H9 (cell line): ENCODE measurements around the gene UBE4A. TPM values are rescaled to one million over a fixed set of nuclear protein-coding genes. Genes with fewer than 3 reads are reported as not detected.

Experiments
- DNase-seq: peaks from one replicate; pipeline ENCODE4 v3.0.0-alpha.2; 2017
- H2AFZ ChIP-seq: one replicate; pipeline ENCODE4 v1.6.1; 2013; ENCODE audit warnings: mild to moderate bottlenecking, low read length, control low read depth, moderate library complexity
- H2AK5ac ChIP-seq: 2 replicates; pipeline ENCODE4 v1.6.1; 2013; ENCODE audit warnings: low read length, control low read depth, mixed read lengths; ENCODE audit not compliant: insufficient read length
- H2BK120ac ChIP-seq: one replicate; pipeline ENCODE4 v1.6.1; 2013; ENCODE audit warnings: low read depth, mild to moderate bottlenecking, low read length, control low read depth, inconsistent platforms; ENCODE audit not compliant: poor library complexity, severe bottlenecking
- H2BK12ac ChIP-seq: 2 replicates; pipeline ENCODE4 v1.6.1; 2013; ENCODE audit warnings: low read length, control low read depth, mixed read lengths, low read depth; ENCODE audit not compliant: insufficient read length
- H2BK15ac ChIP-seq: 2 replicates; pipeline ENCODE4 v1.6.1; 2013; ENCODE audit warnings: low read depth, low read length, control low read depth
- H2BK20ac ChIP-seq: one replicate; pipeline ENCODE4 v1.6.1; 2013; ENCODE audit warnings: low read depth, mild to moderate bottlenecking, low read length, control low read depth, inconsistent platforms; ENCODE audit not compliant: poor library complexity, severe bottlenecking
- H2BK5ac ChIP-seq: 2 replicates; pipeline ENCODE4 v1.6.1; 2013; ENCODE audit warnings: low read length, control low read depth, mixed read lengths; ENCODE audit not compliant: insufficient read length
- H3K14ac ChIP-seq: 2 replicates; pipeline ENCODE4 v1.6.1; 2013; ENCODE audit warnings: low read length, control low read depth; ENCODE audit not compliant: insufficient read depth
- H3K18ac ChIP-seq: 2 replicates; pipeline ENCODE4 v1.6.1; 2013; ENCODE audit warnings: low read depth, mild to moderate bottlenecking, mixed read lengths, low read length, control low read depth; ENCODE audit not compliant: insufficient read length
- H3K23ac ChIP-seq: 2 replicates; pipeline ENCODE4 v1.6.1; 2013; ENCODE audit warnings: low read length, control low read depth, mixed read lengths, low read depth; ENCODE audit not compliant: insufficient read length
- H3K23me2 ChIP-seq: 2 replicates; pipeline ENCODE4 v1.6.1; 2013; ENCODE audit warnings: low read depth, mild to moderate bottlenecking, mixed read lengths, low read length, control low read depth; ENCODE audit not compliant: insufficient read length, poor library complexity, severe bottlenecking
- H3K27ac ChIP-seq: 2 replicates; pipeline ENCODE4 v1.5.1; 2013; ENCODE audit warnings: low read length, control low read depth, mixed read lengths, low read depth; ENCODE audit not compliant: insufficient read length
- H3K27me3 ChIP-seq: 2 replicates; pipeline ENCODE4 v1.6.1; 2013; ENCODE audit warnings: low read length, control low read depth, inconsistent platforms; ENCODE audit not compliant: insufficient read depth
- H3K4ac ChIP-seq: 2 replicates; pipeline ENCODE4 v1.6.1; 2013; ENCODE audit warnings: low read depth, mild to moderate bottlenecking, control low read depth, inconsistent platforms, low read length, moderate library complexity
- H3K4me1 ChIP-seq: 2 replicates; pipeline ENCODE4 v1.6.1; 2013; ENCODE audit warnings: low read length, control low read depth, inconsistent platforms; ENCODE audit not compliant: insufficient read depth
- H3K4me2 ChIP-seq: 2 replicates; pipeline ENCODE4 v1.6.1; 2013; ENCODE audit warnings: low read length, control low read depth, mixed read lengths; ENCODE audit not compliant: insufficient read length, insufficient read depth
- H3K56ac ChIP-seq: 2 replicates; pipeline ENCODE4 v1.6.1; 2013; ENCODE audit warnings: low read depth, mild to moderate bottlenecking, mixed read lengths, low read length, control low read depth; ENCODE audit not compliant: insufficient read length
- H3K79me1 ChIP-seq: 2 replicates; pipeline ENCODE4 v1.6.1; 2013; ENCODE audit warnings: low read depth, mild to moderate bottlenecking, moderate library complexity, low read length, control low read depth, inconsistent platforms; ENCODE audit not compliant: insufficient read depth, poor library complexity, severe bottlenecking
- H3K79me2 ChIP-seq: 2 replicates; pipeline ENCODE4 v1.6.1; 2013; ENCODE audit warnings: low read length, control low read depth, inconsistent platforms; ENCODE audit not compliant: insufficient read depth
- H3K9ac ChIP-seq: 2 replicates; pipeline ENCODE4 v1.6.1; 2013; ENCODE audit warnings: low read length, control low read depth, mixed read lengths; ENCODE audit not compliant: insufficient read length; ENCODE audit errors: extremely low read depth
- H3K9me3 ChIP-seq: one replicate; pipeline ENCODE4 v1.6.1; 2013; ENCODE audit warnings: low read depth, low read length, inconsistent platforms; ENCODE audit not compliant: control insufficient read depth
- H3T11ph ChIP-seq: one replicate; pipeline ENCODE4 v1.6.1; 2013; ENCODE audit warnings: mild to moderate bottlenecking, low read length, control low read depth, inconsistent platforms
- H4K20me1 ChIP-seq: one replicate; pipeline ENCODE4 v1.6.1; 2013; ENCODE audit not compliant: control insufficient read depth, insufficient read length, insufficient read depth
- H4K5ac ChIP-seq: 2 replicates; pipeline ENCODE4 v1.6.1; 2013; ENCODE audit warnings: low read depth, mild to moderate bottlenecking, mixed read lengths, low read length, control low read depth; ENCODE audit not compliant: insufficient read length
- H4K8ac ChIP-seq: replicated peaks from 2 replicates; pipeline ENCODE4 v1.6.1; 2013; ENCODE audit warnings: low read length, control low read depth, mixed read lengths, low read depth; ENCODE audit not compliant: insufficient read length
- H4K91ac ChIP-seq: 2 replicates; pipeline ENCODE4 v1.6.1; 2013; ENCODE audit warnings: low read depth, mild to moderate bottlenecking, moderate library complexity, mixed read lengths, low read length, control low read depth; ENCODE audit not compliant: insufficient read length
- H3K27ac Mint-ChIP-seq, 3 experiments: 2 replicates in 2 of 3; 3 replicates in 1 of 3; pipeline ENCODE4 v1.8.0; 2020 to 2021; ENCODE audit warnings: mixed read lengths in 3 of 3, mild to moderate bottlenecking in 1 of 3, moderate library complexity in 1 of 3
- H3K27me3 Mint-ChIP-seq: 2 replicates; pipeline ENCODE4 v1.8.0; 2021; ENCODE audit warnings: low read depth, mild to moderate bottlenecking, moderate library complexity, mixed read lengths
- H3K36me3 Mint-ChIP-seq, 3 experiments: 2 replicates in 2 of 3; 3 replicates in 1 of 3; pipeline ENCODE4 v1.8.0; 2020 to 2021; ENCODE audit warnings: low read depth in 3 of 3, mixed read lengths in 3 of 3; ENCODE audit not compliant: insufficient read depth in 1 of 3
- H3K4me1 Mint-ChIP-seq, 2 experiments: 2 replicates each; pipeline ENCODE4 v1.8.0; 2020; ENCODE audit warnings: mixed read lengths in 2 of 2
- H3K4me3 Mint-ChIP-seq, 2 experiments: 2 replicates in 1 of 2; 3 replicates in 1 of 2; pipeline ENCODE4 v1.8.0; 2020 to 2021; ENCODE audit warnings: mild to moderate bottlenecking in 2 of 2, mixed read lengths in 2 of 2, moderate library complexity in 1 of 2
- H3K9me3 Mint-ChIP-seq, 2 experiments: 2 replicates in 1 of 2; 3 replicates in 1 of 2; pipeline ENCODE4 v1.8.0; 2020; ENCODE audit warnings: mild to moderate bottlenecking in 2 of 2, mixed read lengths in 2 of 2, moderate library complexity in 1 of 2
- CTCF ChIP-seq: fragments of 200-600 bp; sonication (generic); conservative IDR thresholded peaks from 3 replicates; pipeline ENCODE4 v1.8.0; 2021; ENCODE audit warnings: antibody characterized with exemption, mild to moderate bottlenecking
- WGBS: extraction: QIAGEN DNeasy Blood & Tissue Kit; methylation state at CpG from one replicate; pipeline ENCODE4 v1.1.7; 2013; ENCODE audit warnings: missing lambda C conversion rate, low lambda C conversion rate, mixed read lengths; ENCODE audit not compliant: insufficient read length; ENCODE audit errors: extremely low coverage; 5-methylcytosine and 5-hydroxymethylcytosine counted together
- total RNA-seq: library from RNA; stranded (reverse); gene quantifications from 2 replicates; pipeline ENCODE4 v1.2.1, GENCODE V29; 2021

UBE4A gene
- total RNA-seq, 1 experiment from 2014 or later = 33.7 TPM

DNA sequence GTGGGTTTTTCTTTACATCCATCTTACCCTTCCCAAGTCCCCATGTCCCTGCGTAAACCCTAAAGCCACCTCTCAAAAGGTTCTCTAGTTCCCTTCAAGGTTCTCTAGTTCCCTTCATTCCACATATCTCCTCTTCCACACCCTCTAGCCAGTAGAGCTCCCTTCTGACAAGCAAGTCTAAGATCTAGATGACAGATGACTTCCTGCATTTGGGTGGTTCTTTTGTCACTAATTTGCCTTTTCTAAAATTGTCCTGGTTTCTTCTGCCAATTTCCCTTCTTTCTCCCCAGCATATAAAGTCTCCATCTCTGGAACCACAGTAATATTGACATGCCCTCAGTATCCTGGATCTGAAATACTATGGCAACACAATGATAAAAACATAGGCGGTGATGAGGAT lies 47.1 kb upstream of the UBE4A start:
- Histone ChIP-seq H3K27me3 (no peaks in the 10 kb centered on the region), H3K23me2 (peaks cover 9% of the 10 kb centered on the region), H3K9ac (no peak overlapping the region), H3K23ac (no peak overlapping the region), H4K20me1 (no peaks in the 10 kb centered on the region), H2AK5ac (no peak overlapping the region), H2BK12ac (no peak overlapping the region), H3K9me3 (no peaks in the 10 kb centered on the region), H2BK120ac (no peak overlapping the region), H4K5ac (no peak overlapping the region), H3K56ac (no peak overlapping the region), H3K79me1 (no peaks in the 10 kb centered on the region), H3K27ac (no peak overlapping the region), H3K18ac (no peak overlapping the region), H3K79me2 (no peaks in the 10 kb centered on the region), H3K4me1 (peaks cover 6% of the 10 kb centered on the region; the same call in 1 of the 2 replicates), H4K8ac (no peak overlapping the region), H2BK20ac (no peak overlapping the region), H4K91ac (no peak overlapping the region), H3K4ac (no peak overlapping the region), H2AFZ (no peak overlapping the region), H2BK5ac (no peak overlapping the region), H3K4me2 (no peak overlapping the region), H3T11ph (no peak overlapping the region), H3K14ac (no peak overlapping the region), H2BK15ac (no peak overlapping the region)
- TF ChIP-seq CTCF = no peak
- Mint-ChIP-seq H3K27ac (no peak overlapping the region), H3K36me3 (peaks cover 0 to 2% (median 1%) of the 10 kb centered on the region in 3 experiments; a peak in 2 of 7 replicates), H3K9me3 (peaks cover 0 to 2% of the 10 kb centered on the region in 2 experiments; a peak in 2 of 5 replicates), H3K4me1 (peaks cover 28 to 35% of the 10 kb centered on the region in 2 experiments), H3K4me3 (no peak overlapping the region), H3K27me3 (peaks cover 31% of the 10 kb centered on the region)
- DNase-seq = no peak
- WGBS = no CpG with 5 or more reads among the region's 2 CpGs
